Mucosa of descending colon (tissue), 3 donors: Measurements from ENCODE around the gene RGL4. TPM values are rescaled to one million over a fixed set of nuclear protein-coding genes. Genes with fewer than 3 reads are reported as not detected.

Experiments used
- ATAC-seq: fragments of 200-7000 bp; cut with Tn5 transposase; one replicate; pipeline ENCODE4 v1.9.1; 2020; ENCODE audit warnings: mild to moderate bottlenecking, moderate library complexity
- DNase-seq, 3 donors: peaks; one replicate each; pipeline ENCODE4 v3.0.0-alpha.2; 2020
- H3K36me3 ChIP-seq: fragments of 200-600 bp; one replicate; pipeline ENCODE4 v1.8.0; 2021; ENCODE audit warnings: low read depth, mild to moderate bottlenecking
- H3K4me1 ChIP-seq: fragments of 200-600 bp; one replicate; pipeline ENCODE4 v1.8.0; 2021; ENCODE audit warnings: low read depth, mild to moderate bottlenecking
- H3K4me3 ChIP-seq: fragments of 200-600 bp; one replicate; pipeline ENCODE4 v1.8.0; 2021; ENCODE audit warnings: mild to moderate bottlenecking
- H3K9me3 ChIP-seq: fragments of 200-600 bp; one replicate; pipeline ENCODE4 v1.8.0; 2021; ENCODE audit warnings: mild to moderate bottlenecking
- CTCF ChIP-seq: fragments of 200-600 bp; IDR thresholded peaks from one replicate; pipeline ENCODE4 v1.8.0; 2022; ENCODE audit warnings: antibody characterized with exemption, mild to moderate bottlenecking
- intact Hi-C, 2 donors: fragments of 100-400 bp; cut with DNase I in 1 of 2; cut with micrococcal nuclease in 1 of 2; formaldehyde crosslinking; loops; one replicate each; pipeline versions ENCODE4 v1.11.0 to v1.11.1; 2022; cut with DNase I, micrococcal nuclease
- total RNA-seq, 3 donors: library from RNA; stranded (reverse); fragmentation: NEBNext Ultra II Directional in 2 of 3; extraction: Animal tissue kit (Norgen Biotek cat#: 25700) in 2 of 3; gene quantifications; one replicate each; pipeline versions ENCODE4 v1.2.1 to v1.2.4, GENCODE V29; 2021 to 2023
- donor health status: DM: no; HTN: no; CAD: no; lungs with moderate emphysema.
- donor health status: DM: no; HTN: no; CAD: no.
- donor health status: DM: no; HTN: yes; CAD: no.

RGL4 gene
- total RNA-seq, 3 donors from 2014 or later = 0.29 to 0.34 TPM; not detected in 1

- intact Hi-C loops = no loop called here
- Histone ChIP-seq H3K9me3 (no peaks in the 10 kb centered on the region), H3K4me3 (no peak overlapping the region), H3K4me1 (peaks cover 10% of the 10 kb centered on the region), H3K36me3 (no peaks in the 10 kb centered on the region)
- DNase-seq (no peak), ATAC-seq (no peak)
- TF ChIP-seq CTCF = no peak
These were observed 25.1 kb downstream of the RGL4 start for GRCh38 chr22:23715806-23716375.

GRCh38 chr22:23716811-23717801 lies 26.3 kb downstream of the RGL4 start:
- Histone ChIP-seq H3K4me3 (peak overlapping the region; percentile 90), H3K36me3 (no peaks in the 10 kb centered on the region), H3K4me1 (peaks cover 10% of the 10 kb centered on the region), H3K9me3 (no peaks in the 10 kb centered on the region)
- intact Hi-C loops = no loop called here
- no peak for TF ChIP-seq CTCF
- DNase-seq = peak; percentile 90 to 91 (median 90)
- ATAC-seq = peak; percentile 98

GRCh38 chr22:23718371-23719165 lies 27.8 kb downstream of the RGL4 start:
- Histone ChIP-seq H3K4me1 (peaks cover 10% of the 10 kb centered on the region), H3K4me3 (no peak overlapping the region), H3K9me3 (no peaks in the 10 kb centered on the region), H3K36me3 (no peaks in the 10 kb centered on the region)
- TF ChIP-seq CTCF = no peak
- DNase-seq (no peak), ATAC-seq (no peak)
- intact Hi-C loops = no loop called here

- Histone ChIP-seq H3K4me1 (peaks cover 8% of the 10 kb centered on the region), H3K9me3 (no peaks in the 10 kb centered on the region), H3K36me3 (no peaks in the 10 kb centered on the region), H3K4me3 (no peak overlapping the region)
- no peak for DNase-seq
- intact Hi-C loops = no loop called here
- TF ChIP-seq CTCF = no peak
- no peak for ATAC-seq
These were observed 30.0 kb downstream of the RGL4 start for GRCh38 chr22:23720855-23721254.

- ATAC-seq = no peak
- Histone ChIP-seq H3K9me3 (no peaks in the 10 kb centered on the region), H3K36me3 (no peaks in the 10 kb centered on the region), H3K4me3 (no peak overlapping the region), H3K4me1 (peaks cover 2% of the 10 kb centered on the region)
- TF ChIP-seq CTCF = no peak
- intact Hi-C loops = no loop called here
- no peak for DNase-seq
These were observed 31.3 kb downstream of the RGL4 start for GRCh38 chr22:23722160-23722559.
